GM19351 (cell line): ENCODE measurements around the gene CAPN7.
A peak's percentile ranks its signal among the peaks of the same experiment; 100 is the strongest.
"Not testable (repeated sequence)": the region's sequence is repeated elsewhere in the genome, so short reads cannot be mapped to it uniquely, and the experiment has no call there.

Source experiments
- ATAC-seq: cut with Tn5 transposase; IDR thresholded peaks from one replicate; pipeline ENCODE4 v1.9.1; 2021; ENCODE audit warnings: mild to moderate bottlenecking, moderate library complexity; ENCODE audit not compliant: unreplicated experiment

The CAPN7 gene

DNA sequence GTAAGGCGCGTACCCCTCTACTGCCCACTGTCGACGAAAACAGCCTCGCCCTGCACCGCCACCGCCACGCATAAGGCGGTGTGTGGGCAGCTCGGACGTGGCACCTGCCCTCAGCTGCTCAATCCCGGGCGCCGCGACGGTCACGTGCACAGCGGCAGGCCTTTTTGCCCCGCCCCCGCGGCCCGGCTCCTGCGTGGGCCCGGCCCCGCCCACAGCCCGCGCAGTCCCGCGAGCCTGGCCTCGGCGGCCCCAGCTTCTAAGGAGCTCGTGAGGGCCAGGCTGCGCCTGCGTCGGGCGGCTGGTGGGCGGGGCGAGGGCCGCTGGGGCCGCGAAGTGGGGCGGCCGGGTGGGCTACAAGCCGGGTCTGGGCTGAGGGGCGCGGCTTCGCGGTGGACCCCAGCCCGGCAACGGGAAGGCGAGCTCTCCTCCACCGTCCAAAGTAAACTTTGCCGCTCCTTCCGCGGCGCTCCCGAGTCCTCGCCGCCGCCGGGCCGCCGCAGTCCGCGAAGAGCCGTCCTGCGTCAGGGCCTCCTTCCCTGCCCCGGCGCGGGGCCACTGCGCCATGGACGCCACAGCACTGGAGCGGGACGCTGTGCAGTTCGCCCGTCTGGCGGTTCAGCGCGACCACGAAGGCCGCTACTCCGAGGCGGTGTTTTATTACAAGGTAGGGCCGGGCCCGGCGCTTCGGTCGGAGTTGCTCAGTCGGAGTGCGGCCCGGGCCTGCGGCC lies at the start of gene CAPN7:
TSS of gene CAPN7 (plus strand) at position 313 of the 728 bp plus-strand sequence. CDS start at position 563, 250 bp downstream.
- peak; percentile 80 for ATAC-seq

GRCh38 chr3:15157441-15157840 lies 48.6 kb upstream of the CAPN7 start:
- ATAC-seq: no peak

DNA sequence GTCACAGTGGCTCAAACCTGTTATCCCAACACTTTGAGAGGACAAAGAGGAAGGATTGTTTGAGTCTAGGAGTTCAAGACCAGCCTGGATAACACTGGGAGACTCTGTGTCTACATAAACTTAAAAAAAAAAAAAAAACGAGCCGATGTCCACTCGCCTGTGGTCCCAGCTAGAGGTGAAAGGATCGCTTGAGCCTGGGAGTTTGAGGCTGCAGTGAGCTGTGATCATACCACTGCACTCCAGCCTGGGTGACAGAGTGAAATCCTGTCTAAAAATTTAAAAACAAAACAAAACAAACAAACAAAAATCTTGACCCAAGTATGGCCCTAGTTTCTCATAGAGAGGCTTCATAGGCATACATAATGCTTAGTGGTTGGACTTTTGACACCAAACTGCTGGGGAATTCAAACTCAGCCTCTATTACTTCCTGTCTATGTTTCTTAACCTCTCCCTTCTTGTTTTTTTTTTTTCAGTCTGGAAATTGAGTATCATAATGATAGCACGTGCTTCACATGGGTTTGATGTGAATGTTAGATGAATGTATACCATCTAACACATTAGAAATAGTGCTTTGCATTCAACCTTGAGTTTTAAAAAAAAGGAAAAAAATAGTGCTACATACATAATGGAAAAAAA lies 46.4 kb upstream of the CAPN7 start:
- ATAC-seq: no peak

DNA sequence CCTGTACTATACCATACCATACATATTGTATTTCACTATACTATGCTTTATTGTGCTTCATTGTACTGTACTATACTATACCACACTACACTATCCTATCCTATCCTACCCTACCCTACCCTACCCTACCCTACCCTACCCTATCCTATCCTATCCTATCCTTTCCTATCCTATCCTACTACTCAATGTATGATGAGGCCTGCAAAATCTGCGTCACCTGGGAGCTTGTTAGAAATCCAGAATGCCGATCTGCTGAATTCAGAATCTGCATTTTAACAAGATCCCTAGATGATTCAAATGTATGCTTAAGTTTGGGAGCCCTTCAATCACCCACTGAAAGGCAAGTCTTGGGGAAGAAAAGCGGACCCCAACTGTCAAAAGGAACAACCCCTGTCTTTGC lies 45.4 kb upstream of the CAPN7 start:
- no peak for ATAC-seq

DNA sequence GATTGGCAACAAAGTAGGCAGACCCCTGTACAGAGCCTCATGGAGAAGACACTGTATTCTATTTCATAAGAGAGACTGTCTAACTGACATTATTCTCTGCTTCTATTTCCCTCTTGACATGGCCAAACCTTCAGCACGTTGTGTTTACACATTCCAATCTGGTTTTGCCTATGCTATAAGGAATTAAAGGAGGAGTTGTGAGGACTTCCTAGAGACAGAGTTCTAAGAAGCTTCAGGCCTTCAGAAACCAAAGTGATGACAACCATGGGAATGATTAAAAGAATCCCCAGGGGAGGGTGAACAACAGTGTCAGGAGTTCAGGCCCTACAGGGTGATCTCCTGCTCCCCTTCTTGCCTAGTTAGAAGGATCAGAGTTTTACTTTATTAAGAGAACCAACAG lies 44.9 kb upstream of the CAPN7 start:
- ATAC-seq: no peak

DNA sequence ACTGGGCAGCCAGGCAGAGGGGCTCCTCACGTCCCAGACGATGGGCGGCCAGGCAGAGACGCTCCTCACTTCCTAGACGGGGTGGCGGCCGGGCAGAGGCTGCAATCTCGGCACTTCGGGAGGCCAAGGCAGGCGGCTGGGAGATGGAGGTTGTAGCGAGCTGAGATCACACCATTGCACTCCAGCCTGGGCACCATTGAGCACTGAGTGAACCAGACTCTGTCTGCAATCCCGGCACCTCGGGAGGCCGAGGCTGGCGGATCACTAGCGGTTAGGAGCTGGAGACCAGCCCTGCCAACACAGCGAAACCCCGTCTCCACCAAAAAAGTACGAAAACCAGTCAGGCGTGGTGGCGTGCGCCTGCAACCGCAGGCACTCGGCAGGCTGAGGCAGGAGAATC lies 42.4 kb upstream of the CAPN7 start:
- not testable (repeated sequence) for ATAC-seq

DNA sequence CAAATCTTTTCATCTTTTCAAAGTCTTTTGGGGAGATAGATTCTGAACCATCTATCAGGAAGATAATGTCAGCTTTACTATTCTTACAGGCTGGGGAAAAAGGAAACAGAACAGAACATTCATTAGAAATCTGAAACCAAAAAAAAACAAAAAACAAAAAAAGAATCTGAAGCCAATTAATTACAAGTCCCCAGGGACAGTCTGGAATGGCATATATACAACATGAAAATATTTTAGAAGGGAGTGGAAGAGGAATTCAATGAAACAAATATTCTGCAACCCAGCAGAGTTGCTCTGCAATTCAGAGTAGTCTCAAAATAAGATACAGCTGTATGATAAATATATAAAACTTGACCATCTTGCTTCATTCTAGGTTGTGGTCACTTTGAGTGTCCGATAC lies 41.7 kb upstream of the CAPN7 start:
- no peak for ATAC-seq

GRCh38 chr3:15165061-15165460 lies 41.0 kb upstream of the CAPN7 start:
- no peak for ATAC-seq

GRCh38 chr3:15166391-15166790 lies 39.7 kb upstream of the CAPN7 start:
- not testable (repeated sequence) for ATAC-seq

DNA sequence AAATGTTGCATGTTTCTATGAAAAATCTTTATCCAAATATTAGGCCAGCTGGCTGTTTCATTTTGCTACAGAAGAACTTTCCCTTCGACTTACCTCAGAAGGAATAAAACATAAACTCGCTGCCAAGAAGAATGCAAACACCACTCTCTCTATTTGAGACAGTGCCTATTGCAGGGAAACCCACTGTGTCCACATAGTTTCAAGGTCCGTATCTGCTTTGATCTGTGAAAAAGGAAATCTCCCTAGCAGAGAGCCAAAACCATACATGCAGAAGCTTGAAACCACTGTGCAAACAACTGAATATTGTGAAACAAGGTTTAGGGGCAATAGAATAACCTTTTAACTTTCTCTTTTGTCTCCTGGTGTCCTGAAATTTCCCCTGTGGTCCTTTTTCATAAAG lies 35.0 kb upstream of the CAPN7 start:
- peak; percentile 77 for ATAC-seq

DNA sequence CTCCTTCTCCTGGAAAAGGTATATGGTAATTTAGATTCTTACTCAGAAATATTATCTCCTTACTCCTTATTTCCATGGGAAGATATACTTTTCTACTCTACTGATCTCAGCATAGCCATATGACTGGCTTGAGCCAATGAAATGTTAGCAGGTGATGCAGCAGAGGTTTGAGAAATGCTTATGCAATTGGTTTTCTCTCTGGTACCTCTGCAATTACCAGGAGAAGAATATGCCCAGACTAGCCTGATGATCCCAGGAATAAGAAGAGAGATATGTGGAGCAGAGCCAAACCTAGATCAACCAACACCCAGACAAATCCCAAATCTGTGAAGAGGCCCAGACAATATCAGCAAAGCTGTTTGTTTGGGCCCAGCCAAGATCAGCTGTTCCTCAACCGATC lies 33.2 kb upstream of the CAPN7 start:
- no peak for ATAC-seq

DNA sequence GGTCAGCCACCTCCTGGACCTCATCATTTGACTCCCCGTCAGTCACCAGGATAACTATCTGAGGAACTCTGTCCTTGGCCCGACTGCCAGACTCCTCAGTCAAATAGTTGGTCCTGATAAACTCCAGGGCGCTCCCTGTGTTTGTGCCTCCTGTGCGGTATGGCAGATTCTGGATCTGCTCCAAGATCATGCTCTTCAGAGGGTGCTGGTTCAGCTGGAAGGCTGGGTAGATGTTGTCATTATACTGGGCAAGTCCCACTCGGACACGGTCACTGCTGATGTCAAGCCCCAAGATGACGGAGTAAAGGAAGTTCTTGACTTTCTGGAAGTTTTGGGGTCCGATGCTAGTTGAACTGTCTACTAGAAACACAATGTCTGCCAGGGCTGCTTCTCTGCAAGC lies 31.1 kb upstream of the CAPN7 start:
- no peak for ATAC-seq

- ATAC-seq: no peak
Measured at GRCh38 chr3:15175605-15176004, 30.4 kb upstream of the CAPN7 start.

GRCh38 chr3:15180042-15180611 lies 25.9 kb upstream of the CAPN7 start:
- peak; percentile 60 for ATAC-seq

- ATAC-seq: no peak
Measured at GRCh38 chr3:15181511-15181910, 24.5 kb upstream of the CAPN7 start.

DNA sequence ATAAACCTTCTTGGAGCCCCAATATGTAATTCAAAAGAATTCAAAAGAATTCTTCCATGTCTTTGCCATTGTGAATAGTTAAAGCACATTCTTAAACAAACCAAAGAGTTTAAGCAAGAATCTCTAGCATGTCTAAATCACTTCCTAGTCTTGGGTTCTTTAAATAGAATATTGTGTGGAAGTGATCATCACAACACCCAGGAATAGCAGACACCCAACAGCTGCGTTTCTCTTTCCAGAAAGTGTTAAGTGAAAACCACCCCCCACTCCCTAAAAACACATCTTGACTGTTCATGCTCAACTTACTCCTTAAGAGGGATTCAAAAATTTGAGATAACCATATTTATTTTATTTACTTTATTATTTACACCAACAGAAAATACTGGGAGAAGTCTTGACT lies 24.1 kb upstream of the CAPN7 start:
- ATAC-seq: no peak

DNA sequence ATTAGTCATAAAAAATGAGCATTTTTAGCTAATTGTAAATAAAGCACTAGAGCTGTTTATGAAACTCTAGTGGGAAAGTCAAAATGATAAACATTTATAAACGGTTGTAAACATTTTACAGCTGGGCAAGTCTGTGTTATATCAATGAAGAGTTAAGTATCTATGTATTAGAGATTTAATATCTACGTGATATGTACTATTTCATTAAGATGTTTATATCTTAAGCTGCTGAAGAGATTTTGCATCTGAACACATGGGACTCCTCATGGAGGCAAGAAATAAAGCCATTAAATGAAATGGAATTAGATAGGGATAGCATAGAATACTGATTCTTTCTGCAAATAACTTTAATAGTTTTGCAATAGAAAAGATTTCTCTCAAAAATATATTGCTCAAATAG lies 23.0 kb upstream of the CAPN7 start:
- ATAC-seq: no peak

DNA sequence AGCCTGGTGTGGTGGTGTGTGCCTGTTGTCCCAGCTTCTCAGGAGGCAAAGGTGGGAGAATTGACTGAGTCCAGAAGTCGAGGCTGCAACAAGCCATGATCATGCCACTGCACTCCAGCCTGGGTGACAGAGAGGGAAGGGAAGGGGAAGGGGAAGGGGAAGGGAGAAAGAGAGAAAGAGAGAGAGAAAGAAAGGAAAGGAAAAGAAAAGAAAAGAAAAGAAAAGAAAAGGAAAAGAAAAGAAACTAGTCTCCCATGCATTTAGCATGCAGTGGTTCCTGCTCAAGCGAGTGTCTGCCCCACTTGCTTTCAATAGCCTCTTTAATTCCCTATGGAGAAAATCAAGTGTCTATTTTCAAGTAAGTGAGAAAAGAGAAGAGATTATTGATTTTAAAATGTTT lies 20.6 kb upstream of the CAPN7 start:
- ATAC-seq: no peak

DNA sequence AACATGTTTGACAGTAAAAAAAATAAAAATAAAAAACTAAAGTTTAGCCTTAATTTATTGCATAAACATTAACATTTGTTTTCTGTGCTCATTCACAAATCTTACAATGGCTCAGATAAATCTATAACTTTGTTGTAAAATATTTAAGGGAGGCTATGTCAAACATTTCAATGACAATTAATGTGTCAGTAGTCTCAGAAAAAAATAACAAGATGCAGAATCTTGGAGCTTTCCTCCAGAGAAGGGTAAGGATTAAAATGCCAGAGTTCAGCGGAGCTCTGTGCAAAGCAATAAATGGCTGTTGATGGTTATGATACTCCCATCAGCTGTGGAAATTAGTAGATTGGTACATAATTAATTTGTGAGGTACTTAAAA lies 20.0 kb upstream of the CAPN7 start:
- ATAC-seq: no peak

DNA sequence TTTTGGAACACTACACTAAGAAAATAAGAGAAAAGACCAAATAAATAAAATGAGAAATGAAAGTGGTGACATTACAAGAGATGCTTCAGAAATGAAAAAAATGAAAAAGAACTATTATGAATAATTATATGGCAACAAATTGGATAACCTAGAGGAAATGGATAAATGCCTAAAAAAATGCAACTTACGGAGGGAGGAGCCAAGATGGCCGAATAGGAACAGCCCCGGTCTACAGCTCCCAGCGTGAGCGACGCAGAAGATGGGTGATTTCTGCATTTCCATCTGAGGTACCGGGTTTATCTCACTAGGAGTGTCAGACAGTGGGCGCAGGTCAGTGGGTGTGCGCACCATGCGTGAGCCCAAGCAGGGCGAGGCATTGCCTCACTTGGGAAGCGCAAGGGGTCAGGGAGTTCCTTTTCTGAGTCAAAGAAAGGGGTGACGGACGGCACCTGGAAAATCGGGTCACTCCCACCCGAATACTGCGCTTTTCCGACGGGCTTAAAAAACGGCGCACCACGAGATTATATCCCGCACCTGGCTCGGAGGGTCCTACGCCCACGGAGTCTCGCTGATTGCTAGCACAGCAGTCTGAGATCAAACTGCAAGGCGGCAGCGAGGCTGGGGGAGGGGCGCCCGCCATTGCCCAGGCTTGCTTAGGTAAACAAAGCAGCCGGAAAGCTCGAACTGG lies 19.4 kb upstream of the CAPN7 start:
- ATAC-seq: not testable (repeated sequence)

DNA sequence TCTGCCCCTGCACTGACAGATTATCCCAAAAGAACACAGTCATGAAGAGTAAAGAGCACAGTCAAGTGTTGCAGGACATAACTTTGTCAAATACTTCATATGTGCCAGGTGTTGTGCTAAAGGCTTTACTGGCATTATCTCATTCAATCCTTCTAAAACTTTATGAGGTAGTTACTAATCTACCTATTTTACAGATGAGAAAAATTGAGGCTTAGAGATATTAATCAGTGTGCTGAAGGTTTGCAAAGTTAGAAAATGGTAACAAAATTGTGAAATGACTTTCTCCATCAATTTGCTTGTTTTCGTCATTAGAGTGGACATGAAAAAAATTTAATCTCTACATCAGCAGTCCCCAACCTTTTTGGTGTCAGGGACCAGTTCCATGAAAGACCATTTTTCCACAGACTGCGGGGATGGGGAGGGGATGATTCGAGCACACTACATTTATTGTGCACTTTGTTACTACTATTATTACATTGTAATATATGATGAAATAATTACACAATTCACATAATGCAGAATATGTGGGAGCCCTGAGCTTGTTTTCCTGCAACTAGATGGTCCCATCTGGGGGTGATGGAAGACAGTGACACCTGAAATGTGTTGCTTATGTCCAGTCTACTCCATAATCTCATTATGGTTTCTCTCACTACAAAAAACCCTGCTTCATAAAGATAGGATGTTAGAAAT lies 8.6 kb upstream of the CAPN7 start:
- ATAC-seq: no peak
